ENCODE results near the gene PEX19.

PEX19 gene

DNA sequence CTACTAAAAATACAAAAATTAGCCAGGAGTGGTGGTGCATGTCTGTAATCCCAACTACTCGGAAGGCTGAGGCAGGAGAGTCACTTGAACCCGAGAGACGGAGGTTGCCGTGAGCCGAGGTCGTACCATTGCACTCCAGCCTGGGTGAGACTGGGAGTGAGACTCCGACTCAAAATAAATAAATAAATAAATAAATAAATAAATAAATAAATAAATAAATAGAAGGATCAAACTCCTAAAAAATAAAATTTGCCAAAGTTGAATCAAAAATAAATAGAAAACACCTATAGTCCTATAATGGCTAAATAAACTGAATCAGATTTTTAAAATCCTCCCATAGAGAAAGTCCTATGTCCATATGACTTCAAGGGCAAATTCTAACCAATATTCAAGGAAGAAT lies 15.2 kb upstream of the PEX19 start (continued):
- TF ChIP-seq ZNF16 (tag by site-specific recombination; IDR thresholded peaks at IDR 0.05; ENCODE audit: low read depth) (no peak), KLF10 (tag by site-specific recombination; IDR thresholded peaks at IDR 0.05) (no peak), ZNF416 (tag by site-specific recombination; IDR thresholded peaks at IDR 0.05) (no peak), SCRT1 (tag by site-specific recombination; IDR thresholded peaks at IDR 0.05; ENCODE audit: borderline replicate concordance) (no peak), ZNF521 (tag by site-specific recombination; IDR thresholded peaks at IDR 0.05) (no peak), ZNF571 (tag by site-specific recombination; IDR thresholded peaks at IDR 0.05) (no peak), ZNF549 (tag by site-specific recombination; IDR thresholded peaks at IDR 0.05) (no peak), ZNF274 (IDR thresholded peaks at IDR 0.05; ENCODE audit: low read length) (no peak), ZNF274 (tag by site-specific recombination; IDR thresholded peaks at IDR 0.05; ENCODE audit: borderline replicate concordance) (no peak), ZNF426 (tag by site-specific recombination; IDR thresholded peaks at IDR 0.05) (peak; percentile 98), ZNF561 (tag by site-specific recombination; IDR thresholded peaks at IDR 0.05; ENCODE audit: borderline replicate concordance) (no peak), ZNF621 (tag by site-specific recombination; IDR thresholded peaks at IDR 0.05) (no peak), ZNF501 (tag by site-specific recombination; IDR thresholded peaks at IDR 0.05) (peak; percentile 82), ZNF423 (tag by site-specific recombination; IDR thresholded peaks at IDR 0.05) (no peak), KLF8 (tag by site-specific recombination; IDR thresholded peaks at IDR 0.05) (no peak), ZNF302 (tag by site-specific recombination; IDR thresholded peaks at IDR 0.05; ENCODE audit: low read depth) (no peak), ZNF514 (tag by site-specific recombination; IDR thresholded peaks at IDR 0.05) (peak; percentile 82; the same call in 1 of the 2 replicates), ZNF792 (tag by site-specific recombination; IDR thresholded peaks at IDR 0.05) (no peak), TCF7L2 (IDR thresholded peaks at IDR 0.05; ENCODE audit: borderline replicate concordance, low read depth, low read length) (no peak), ZNF146 (tag by site-specific recombination; IDR thresholded peaks at IDR 0.05) (no peak)
- TF ChIP-seq, protein P1, sequence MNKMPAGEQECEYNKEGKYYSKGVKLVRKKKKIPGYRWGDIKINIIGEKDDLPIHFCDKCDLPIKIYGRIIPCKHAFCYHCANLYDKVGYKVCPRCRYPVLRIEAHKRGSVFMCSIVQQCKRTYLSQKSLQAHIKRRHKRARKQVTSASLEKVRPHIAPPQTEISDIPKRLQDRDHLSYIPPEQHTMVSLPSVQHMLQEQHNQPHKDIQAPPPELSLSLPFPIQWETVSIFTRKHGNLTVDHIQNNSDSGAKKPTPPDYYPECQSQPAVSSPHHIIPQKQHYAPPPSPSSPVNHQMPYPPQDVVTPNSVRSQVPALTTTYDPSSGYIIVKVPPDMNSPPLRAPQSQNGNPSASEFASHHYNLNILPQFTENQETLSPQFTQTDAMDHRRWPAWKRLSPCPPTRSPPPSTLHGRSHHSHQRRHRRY (tag by site-specific recombination; IDR thresholded peaks at IDR 0.05): no peak
- TF ChIP-seq, protein P2, sequence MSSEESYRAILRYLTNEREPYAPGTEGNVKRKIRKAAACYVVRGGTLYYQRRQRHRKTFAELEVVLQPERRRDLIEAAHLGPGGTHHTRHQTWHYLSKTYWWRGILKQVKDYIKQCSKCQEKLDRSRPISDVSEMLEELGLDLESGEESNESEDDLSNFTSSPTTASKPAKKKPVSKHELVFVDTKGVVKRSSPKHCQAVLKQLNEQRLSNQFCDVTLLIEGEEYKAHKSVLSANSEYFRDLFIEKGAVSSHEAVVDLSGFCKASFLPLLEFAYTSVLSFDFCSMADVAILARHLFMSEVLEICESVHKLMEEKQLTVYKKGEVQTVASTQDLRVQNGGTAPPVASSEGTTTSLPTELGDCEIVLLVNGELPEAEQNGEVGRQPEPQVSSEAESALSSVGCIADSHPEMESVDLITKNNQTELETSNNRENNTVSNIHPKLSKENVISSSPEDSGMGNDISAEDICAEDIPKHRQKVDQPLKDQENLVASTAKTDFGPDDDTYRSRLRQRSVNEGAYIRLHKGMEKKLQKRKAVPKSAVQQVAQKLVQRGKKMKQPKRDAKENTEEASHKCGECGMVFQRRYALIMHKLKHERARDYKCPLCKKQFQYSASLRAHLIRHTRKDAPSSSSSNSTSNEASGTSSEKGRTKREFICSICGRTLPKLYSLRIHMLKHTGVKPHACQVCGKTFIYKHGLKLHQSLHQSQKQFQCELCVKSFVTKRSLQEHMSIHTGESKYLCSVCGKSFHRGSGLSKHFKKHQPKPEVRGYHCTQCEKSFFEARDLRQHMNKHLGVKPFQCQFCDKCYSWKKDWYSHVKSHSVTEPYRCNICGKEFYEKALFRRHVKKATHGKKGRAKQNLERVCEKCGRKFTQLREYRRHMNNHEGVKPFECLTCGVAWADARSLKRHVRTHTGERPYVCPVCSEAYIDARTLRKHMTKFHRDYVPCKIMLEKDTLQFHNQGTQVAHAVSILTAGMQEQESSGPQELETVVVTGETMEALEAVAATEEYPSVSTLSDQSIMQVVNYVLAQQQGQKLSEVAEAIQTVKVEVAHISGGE (tag by site-specific recombination; conservative IDR thresholded peaks at IDR 0.05; ENCODE audit: low read depth): peak; percentile 90
- TF ChIP-seq, protein P3, sequence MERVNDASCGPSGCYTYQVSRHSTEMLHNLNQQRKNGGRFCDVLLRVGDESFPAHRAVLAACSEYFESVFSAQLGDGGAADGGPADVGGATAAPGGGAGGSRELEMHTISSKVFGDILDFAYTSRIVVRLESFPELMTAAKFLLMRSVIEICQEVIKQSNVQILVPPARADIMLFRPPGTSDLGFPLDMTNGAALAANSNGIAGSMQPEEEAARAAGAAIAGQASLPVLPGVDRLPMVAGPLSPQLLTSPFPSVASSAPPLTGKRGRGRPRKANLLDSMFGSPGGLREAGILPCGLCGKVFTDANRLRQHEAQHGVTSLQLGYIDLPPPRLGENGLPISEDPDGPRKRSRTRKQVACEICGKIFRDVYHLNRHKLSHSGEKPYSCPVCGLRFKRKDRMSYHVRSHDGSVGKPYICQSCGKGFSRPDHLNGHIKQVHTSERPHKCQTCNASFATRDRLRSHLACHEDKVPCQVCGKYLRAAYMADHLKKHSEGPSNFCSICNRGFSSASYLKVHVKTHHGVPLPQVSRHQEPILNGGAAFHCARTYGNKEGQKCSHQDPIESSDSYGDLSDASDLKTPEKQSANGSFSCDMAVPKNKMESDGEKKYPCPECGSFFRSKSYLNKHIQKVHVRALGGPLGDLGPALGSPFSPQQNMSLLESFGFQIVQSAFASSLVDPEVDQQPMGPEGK (tag by site-specific recombination; IDR thresholded peaks at IDR 0.05): no peak
- TF ChIP-seq, protein P4, sequence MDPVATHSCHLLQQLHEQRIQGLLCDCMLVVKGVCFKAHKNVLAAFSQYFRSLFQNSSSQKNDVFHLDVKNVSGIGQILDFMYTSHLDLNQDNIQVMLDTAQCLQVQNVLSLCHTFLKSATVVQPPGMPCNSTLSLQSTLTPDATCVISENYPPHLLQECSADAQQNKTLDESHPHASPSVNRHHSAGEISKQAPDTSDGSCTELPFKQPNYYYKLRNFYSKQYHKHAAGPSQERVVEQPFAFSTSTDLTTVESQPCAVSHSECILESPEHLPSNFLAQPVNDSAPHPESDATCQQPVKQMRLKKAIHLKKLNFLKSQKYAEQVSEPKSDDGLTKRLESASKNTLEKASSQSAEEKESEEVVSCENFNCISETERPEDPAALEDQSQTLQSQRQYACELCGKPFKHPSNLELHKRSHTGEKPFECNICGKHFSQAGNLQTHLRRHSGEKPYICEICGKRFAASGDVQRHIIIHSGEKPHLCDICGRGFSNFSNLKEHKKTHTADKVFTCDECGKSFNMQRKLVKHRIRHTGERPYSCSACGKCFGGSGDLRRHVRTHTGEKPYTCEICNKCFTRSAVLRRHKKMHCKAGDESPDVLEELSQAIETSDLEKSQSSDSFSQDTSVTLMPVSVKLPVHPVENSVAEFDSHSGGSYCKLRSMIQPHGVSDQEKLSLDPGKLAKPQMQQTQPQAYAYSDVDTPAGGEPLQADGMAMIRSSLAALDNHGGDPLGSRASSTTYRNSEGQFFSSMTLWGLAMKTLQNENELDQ (tag by site-specific recombination; IDR thresholded peaks at IDR 0.05; ENCODE audit: low read depth): no peak
- TF ChIP-seq, protein P5, sequence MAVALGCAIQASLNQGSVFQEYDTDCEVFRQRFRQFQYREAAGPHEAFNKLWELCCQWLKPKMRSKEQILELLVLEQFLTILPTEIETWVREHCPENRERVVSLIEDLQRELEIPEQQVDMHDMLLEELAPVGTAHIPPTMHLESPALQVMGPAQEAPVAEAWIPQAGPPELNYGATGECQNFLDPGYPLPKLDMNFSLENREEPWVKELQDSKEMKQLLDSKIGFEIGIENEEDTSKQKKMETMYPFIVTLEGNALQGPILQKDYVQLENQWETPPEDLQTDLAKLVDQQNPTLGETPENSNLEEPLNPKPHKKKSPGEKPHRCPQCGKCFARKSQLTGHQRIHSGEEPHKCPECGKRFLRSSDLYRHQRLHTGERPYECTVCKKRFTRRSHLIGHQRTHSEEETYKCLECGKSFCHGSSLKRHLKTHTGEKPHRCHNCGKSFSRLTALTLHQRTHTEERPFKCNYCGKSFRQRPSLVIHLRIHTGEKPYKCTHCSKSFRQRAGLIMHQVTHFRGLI (tag by site-specific recombination; IDR thresholded peaks at IDR 0.05): no peak
- TF ChIP-seq, protein P6, sequence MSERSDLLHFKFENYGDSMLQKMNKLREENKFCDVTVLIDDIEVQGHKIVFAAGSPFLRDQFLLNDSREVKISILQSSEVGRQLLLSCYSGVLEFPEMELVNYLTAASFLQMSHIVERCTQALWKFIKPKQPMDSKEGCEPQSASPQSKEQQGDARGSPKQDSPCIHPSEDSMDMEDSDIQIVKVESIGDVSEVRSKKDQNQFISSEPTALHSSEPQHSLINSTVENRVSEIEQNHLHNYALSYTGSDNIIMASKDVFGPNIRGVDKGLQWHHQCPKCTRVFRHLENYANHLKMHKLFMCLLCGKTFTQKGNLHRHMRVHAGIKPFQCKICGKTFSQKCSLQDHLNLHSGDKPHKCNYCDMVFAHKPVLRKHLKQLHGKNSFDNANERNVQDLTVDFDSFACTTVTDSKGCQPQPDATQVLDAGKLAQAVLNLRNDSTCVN (tag by site-specific recombination; optimal IDR thresholded peaks at IDR 0.05): no peak
- TF ChIP-seq, protein P7, sequence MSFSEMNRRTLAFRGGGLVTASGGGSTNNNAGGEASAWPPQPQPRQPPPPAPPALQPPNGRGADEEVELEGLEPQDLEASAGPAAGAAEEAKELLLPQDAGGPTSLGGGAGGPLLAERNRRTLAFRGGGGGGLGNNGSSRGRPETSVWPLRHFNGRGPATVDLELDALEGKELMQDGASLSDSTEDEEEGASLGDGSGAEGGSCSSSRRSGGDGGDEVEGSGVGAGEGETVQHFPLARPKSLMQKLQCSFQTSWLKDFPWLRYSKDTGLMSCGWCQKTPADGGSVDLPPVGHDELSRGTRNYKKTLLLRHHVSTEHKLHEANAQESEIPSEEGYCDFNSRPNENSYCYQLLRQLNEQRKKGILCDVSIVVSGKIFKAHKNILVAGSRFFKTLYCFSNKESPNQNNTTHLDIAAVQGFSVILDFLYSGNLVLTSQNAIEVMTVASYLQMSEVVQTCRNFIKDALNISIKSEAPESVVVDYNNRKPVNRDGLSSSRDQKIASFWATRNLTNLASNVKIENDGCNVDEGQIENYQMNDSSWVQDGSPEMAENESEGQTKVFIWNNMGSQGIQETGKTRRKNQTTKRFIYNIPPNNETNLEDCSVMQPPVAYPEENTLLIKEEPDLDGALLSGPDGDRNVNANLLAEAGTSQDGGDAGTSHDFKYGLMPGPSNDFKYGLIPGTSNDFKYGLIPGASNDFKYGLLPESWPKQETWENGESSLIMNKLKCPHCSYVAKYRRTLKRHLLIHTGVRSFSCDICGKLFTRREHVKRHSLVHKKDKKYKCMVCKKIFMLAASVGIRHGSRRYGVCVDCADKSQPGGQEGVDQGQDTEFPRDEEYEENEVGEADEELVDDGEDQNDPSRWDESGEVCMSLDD (tag by site-specific recombination; IDR thresholded peaks at IDR 0.05): no peak
